Neuronal stem cell (in vitro differentiated cells): ENCODE measurements around the gene RAP1GAP2.
A peak's percentile ranks its signal among the peaks of the same experiment; 100 is the strongest.

ENCODE experiments used
- DNase-seq: peaks from one replicate; pipeline ENCODE4 v3.0.0-alpha.2; 2013; ENCODE audit warnings: low spot score
- H2AFZ ChIP-seq: one replicate; pipeline ENCODE4 v1.6.1; 2013; ENCODE audit warnings: mild to moderate bottlenecking, low read length, inconsistent platforms
- H2AK5ac ChIP-seq: 2 replicates; pipeline ENCODE4 v1.6.1; 2013; ENCODE audit warnings: low read depth, mild to moderate bottlenecking, inconsistent platforms, low read length, moderate library complexity, mixed read lengths
- H2BK120ac ChIP-seq: 2 replicates; pipeline ENCODE4 v1.6.1; 2013; ENCODE audit warnings: low read depth, mild to moderate bottlenecking, inconsistent platforms, low read length, moderate library complexity, mixed read lengths
- H2BK12ac ChIP-seq: one replicate; pipeline ENCODE4 v1.6.1; 2013; ENCODE audit warnings: low read length, inconsistent platforms
- H2BK15ac ChIP-seq: 2 replicates; pipeline ENCODE4 v1.6.1; 2013; ENCODE audit warnings: mild to moderate bottlenecking, low read length, inconsistent platforms, mixed read lengths
- H2BK5ac ChIP-seq: one replicate; pipeline ENCODE4 v1.6.1; 2013; ENCODE audit warnings: inconsistent platforms, mild to moderate bottlenecking, low read length, moderate library complexity
- H3K14ac ChIP-seq: one replicate; pipeline ENCODE4 v1.6.1; 2013; ENCODE audit warnings: low read length, inconsistent platforms
- H3K18ac ChIP-seq: 2 replicates; pipeline ENCODE4 v1.6.1; 2013; ENCODE audit warnings: low read length, inconsistent platforms
- H3K23ac ChIP-seq: 2 replicates; pipeline ENCODE4 v1.6.1; 2013; ENCODE audit warnings: low read depth, mild to moderate bottlenecking, mixed read lengths, low read length, inconsistent platforms; ENCODE audit not compliant: poor library complexity
- H3K27ac ChIP-seq: replicated peaks from 3 replicates; pipeline ENCODE4 v1.5.1; 2013; ENCODE audit warnings: low read length, inconsistent platforms
- H3K27me3 ChIP-seq, 3 experiments: 2 replicates each; pipeline ENCODE4 v1.6.1; 2013; ENCODE audit warnings: low read length in 3 of 3, mild to moderate bottlenecking in 2 of 3, inconsistent platforms in 1 of 3, low read depth in 1 of 3, mixed read lengths in 1 of 3, moderate library complexity in 1 of 3; ENCODE audit not compliant: control insufficient read depth in 3 of 3, insufficient read depth in 3 of 3
- H3K36me3 ChIP-seq, 2 donors: replicated peaks in 1 of 2; 2 replicates each; pipeline ENCODE4 v1.6.1; 2013; ENCODE audit warnings: low read length in 2 of 2; ENCODE audit not compliant: control insufficient read depth in 2 of 2, insufficient read depth in 2 of 2
- H3K4ac ChIP-seq: 2 replicates; pipeline ENCODE4 v1.6.1; 2013; ENCODE audit warnings: inconsistent platforms, mild to moderate bottlenecking, low read length, moderate library complexity
- H3K4me1 ChIP-seq, 2 donors: 1 replicate in 1 of 2; 2 replicates in 1 of 2; pipeline ENCODE4 v1.6.1; 2013; ENCODE audit warnings: low read length in 2 of 2, low read depth in 1 of 2; ENCODE audit not compliant: control insufficient read depth in 2 of 2, insufficient read depth in 1 of 2
- H3K4me2 ChIP-seq: one replicate; pipeline ENCODE4 v1.6.1; 2013; ENCODE audit warnings: mild to moderate bottlenecking, low read length, inconsistent platforms; ENCODE audit not compliant: insufficient read depth, poor library complexity, severe bottlenecking
- H3K4me3 ChIP-seq, 2 donors: 2 replicates each; pipeline ENCODE4 v1.5.1; 2013; ENCODE audit warnings: low read length in 2 of 2, mild to moderate bottlenecking in 2 of 2, inconsistent platforms in 1 of 2, moderate library complexity in 1 of 2
- H3K79me1 ChIP-seq: one replicate; pipeline ENCODE4 v1.6.1; 2013; ENCODE audit warnings: low read depth, mild to moderate bottlenecking, inconsistent platforms, low read length, moderate library complexity
- H3K9ac ChIP-seq: one replicate; pipeline ENCODE4 v1.6.1; 2013; ENCODE audit warnings: mild to moderate bottlenecking, low read depth, low read length, inconsistent platforms; ENCODE audit not compliant: poor library complexity
- H3K9me3 ChIP-seq, 2 donors: replicated peaks in 1 of 2; 2 replicates each; pipeline versions ENCODE3 to v1.6.1; 2013; ENCODE audit warnings: low read length in 2 of 2, mild to moderate bottlenecking in 2 of 2, inconsistent platforms in 1 of 2, low read depth in 1 of 2, mixed read lengths in 1 of 2, moderate library complexity in 1 of 2; ENCODE audit not compliant: control insufficient read depth in 2 of 2, insufficient read depth in 1 of 2
- H4K8ac ChIP-seq: one replicate; pipeline ENCODE4 v1.6.1; 2013; ENCODE audit warnings: low read depth, mild to moderate bottlenecking, inconsistent platforms, low read length, moderate library complexity
- H4K91ac ChIP-seq: one replicate; pipeline ENCODE4 v1.6.1; 2013; ENCODE audit warnings: low read length, low read depth, mild to moderate bottlenecking, inconsistent platforms; ENCODE audit not compliant: poor library complexity
- WGBS, 2 donors: extraction: QIAGEN DNeasy Blood & Tissue Kit; methylation state at CpG; one replicate each; pipeline ENCODE4 v1.1.7; 2013; ENCODE audit warnings: missing lambda C conversion rate in 2 of 2, mixed read lengths in 1 of 2; ENCODE audit not compliant: insufficient read length in 2 of 2, insufficient replicate concordance in 1 of 2; ENCODE audit errors: extremely low coverage in 2 of 2; 5-methylcytosine and 5-hydroxymethylcytosine counted together

RAP1GAP2 gene

DNA sequence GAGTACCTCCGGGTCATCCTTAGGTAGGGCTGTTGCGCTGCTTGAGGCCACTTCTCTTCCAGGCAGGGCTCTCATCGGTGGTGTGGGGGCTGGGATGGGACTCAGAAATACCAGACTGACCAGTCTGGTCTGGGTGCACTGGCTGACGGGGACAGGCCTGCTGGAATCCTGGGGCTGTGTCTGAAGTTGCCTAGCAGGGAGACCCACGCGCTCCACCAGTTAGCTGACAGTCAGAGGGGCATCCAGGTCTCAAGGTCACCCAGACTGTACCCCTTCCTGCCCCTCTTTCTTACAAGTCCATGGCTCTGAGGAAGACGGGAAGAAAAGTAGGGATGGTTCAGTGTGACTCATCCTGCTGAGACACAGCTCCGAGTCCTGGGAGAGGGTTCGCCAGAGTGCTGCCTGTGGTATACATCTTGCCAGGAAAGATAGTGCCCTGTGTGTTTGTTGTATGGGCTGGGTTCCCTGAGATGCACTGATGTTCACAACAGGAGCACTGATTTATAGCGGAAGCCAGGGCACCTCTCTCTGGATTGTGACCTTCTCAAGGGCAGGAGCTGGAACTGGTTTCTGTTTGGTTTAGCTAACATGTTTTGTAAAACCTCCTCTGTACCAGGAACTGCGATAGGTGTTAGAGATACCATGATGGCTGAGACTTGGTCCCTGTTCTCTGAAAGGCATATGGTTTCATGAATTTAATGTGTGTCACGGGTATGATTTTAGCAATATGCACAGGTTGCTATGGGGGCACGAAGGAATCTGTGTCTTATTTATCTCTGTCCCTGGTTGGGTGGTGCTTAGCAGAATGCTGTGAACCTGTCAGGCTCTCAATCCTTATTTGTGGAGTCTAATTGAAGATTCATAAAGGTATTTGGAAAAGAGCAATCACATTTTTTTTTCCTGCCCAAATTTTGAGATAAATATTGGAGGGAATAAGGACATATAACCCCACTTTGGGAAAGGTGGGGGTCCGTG is 169.7 kb downstream of the RAP1GAP2 start:
- Histone ChIP-seq H2BK5ac (no peak overlapping the region), H4K8ac (no peak overlapping the region), H2BK120ac (no peak overlapping the region), H2BK12ac (peak overlapping the region; percentile 7), H3K9me3 (no peaks in the 10 kb centered on the region), H3K4ac (no peak overlapping the region), H3K4me1 (peaks cover 0 to 9% of the 10 kb centered on the region in 2 donors), H3K9ac (no peak overlapping the region), H3K4me3 (peak overlapping the region in 1 of 2 donors; percentile 56), H3K18ac (peak overlapping the region; percentile 21), H3K4me2 (no peak overlapping the region), H2BK15ac (no peak overlapping the region), H3K36me3 (no peaks in the 10 kb centered on the region), H2AFZ (no peak overlapping the region), H3K14ac (no peak overlapping the region), H4K91ac (no peak overlapping the region), H2AK5ac (peak overlapping the region; percentile 13), H3K79me1 (no peaks in the 10 kb centered on the region), H3K27ac (no peak overlapping the region), H3K27me3 (no peaks in the 10 kb centered on the region), H3K23ac (no peak overlapping the region)
- no peak for DNase-seq
- no CpG with 5 or more reads among the region's 14 CpGs for WGBS, 2 donors

DNA sequence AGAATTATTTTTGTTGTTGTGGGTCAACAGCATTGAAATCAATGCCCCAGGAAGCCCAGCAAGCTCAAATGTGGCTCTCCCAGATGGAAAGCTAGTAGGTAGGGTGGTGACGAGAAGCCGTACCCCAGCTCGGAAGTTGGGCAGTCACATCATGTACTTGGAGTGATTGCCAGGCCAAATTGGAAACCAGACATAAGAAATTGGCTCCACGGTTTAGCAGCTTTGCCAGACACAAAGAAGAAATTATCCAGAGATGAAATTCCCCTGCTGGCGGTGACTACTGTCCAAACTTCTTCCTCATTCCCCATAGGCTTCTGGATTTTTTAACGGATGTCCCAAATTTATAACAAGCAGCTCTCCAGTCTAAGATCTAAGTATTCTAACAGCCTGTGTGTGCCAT is 171.3 kb downstream of the RAP1GAP2 start:
- Histone ChIP-seq H2AFZ (no peak overlapping the region), H3K4me3 (no peak overlapping the region), H3K9me3 (no peaks in the 10 kb centered on the region), H3K9ac (no peak overlapping the region), H2AK5ac (no peak overlapping the region), H3K4ac (no peak overlapping the region), H3K4me1 (peaks cover 0 to 9% of the 10 kb centered on the region in 2 donors), H3K14ac (no peak overlapping the region), H3K18ac (no peak overlapping the region), H2BK120ac (no peak overlapping the region), H3K27me3 (no peaks in the 10 kb centered on the region), H3K27ac (no peak overlapping the region), H3K79me1 (no peaks in the 10 kb centered on the region), H3K23ac (no peak overlapping the region), H3K4me2 (no peak overlapping the region), H4K8ac (no peak overlapping the region), H4K91ac (no peak overlapping the region), H2BK5ac (no peak overlapping the region), H2BK12ac (no peak overlapping the region), H2BK15ac (no peak overlapping the region), H3K36me3 (no peaks in the 10 kb centered on the region)
- DNase-seq = no peak
- whole genome bisulfite sequencing, 2 donors = no CpG with 5 or more reads among the region's 6 CpGs

DNA sequence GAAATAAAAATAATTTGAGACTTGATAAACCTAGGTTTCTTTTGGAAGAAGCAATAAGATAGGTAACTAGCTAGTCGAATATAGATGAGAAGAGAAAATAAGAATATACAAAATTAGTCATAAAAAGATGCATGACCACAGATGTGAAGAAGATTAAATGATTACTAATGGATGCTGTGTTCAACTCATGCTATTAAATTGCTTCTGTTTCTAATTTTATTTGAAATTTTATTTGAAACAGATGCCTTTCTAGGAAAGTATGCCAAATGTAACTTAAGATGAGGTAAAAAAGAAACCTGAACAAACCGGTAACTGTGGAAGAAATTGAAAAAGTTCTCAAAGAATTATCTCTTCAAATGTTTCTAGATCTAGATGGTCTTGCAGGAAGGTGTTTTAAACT is 175.6 kb downstream of the RAP1GAP2 start:
- no peak overlapping the region for H2AFZ ChIP-seq
- no peaks in the 10 kb centered on the region for H3K9me3 ChIP-seq

DNA sequence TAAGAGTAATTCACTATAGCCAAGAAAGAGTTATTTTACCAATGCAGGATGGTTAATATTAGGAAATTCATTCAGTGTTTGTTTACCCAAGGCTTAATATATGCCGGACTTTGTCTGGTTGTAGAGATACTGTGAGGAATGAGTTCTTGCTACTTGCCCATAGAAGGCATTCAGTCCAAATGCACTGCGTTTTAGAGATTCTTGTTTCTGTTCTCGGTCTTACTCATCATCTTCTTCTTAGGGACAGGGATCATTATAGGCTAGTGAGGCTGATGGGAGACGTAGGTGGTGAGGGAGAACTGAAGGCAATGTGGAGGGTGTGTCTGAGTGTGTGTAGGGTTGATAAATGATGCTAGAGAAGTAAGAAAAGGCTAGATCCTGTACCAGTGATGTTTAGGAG is 176.5 kb downstream of the RAP1GAP2 start:
- no peak overlapping the region for H3K9ac ChIP-seq
- H4K8ac ChIP-seq = no peak overlapping the region
- H2AFZ ChIP-seq = no peak overlapping the region
- H3K27me3 ChIP-seq = no peaks in the 10 kb centered on the region
- no peaks in the 10 kb centered on the region for H3K79me1 ChIP-seq
- no peaks in the 10 kb centered on the region for H3K4me1 ChIP-seq
- no peak overlapping the region for H3K23ac ChIP-seq
- H2BK120ac ChIP-seq = no peak overlapping the region
- H2BK12ac ChIP-seq = no peak overlapping the region
- no peak overlapping the region for H3K18ac ChIP-seq
- H3K4me2 ChIP-seq = no peak overlapping the region
- no peak overlapping the region for H2BK5ac ChIP-seq
- H3K4ac ChIP-seq = no peak overlapping the region
- DNase-seq = no peak
- WGBS, 2 donors = no CpG with 5 or more reads among the region's 4 CpGs
- no peak overlapping the region for H3K4me3 ChIP-seq
- no peaks in the 10 kb centered on the region for H3K36me3 ChIP-seq
- no peak overlapping the region for H4K91ac ChIP-seq
- H2AK5ac ChIP-seq = no peak overlapping the region
- no peaks in the 10 kb centered on the region for H3K9me3 ChIP-seq
- no peak overlapping the region for H3K14ac ChIP-seq
- H3K27ac ChIP-seq = no peak overlapping the region
- H2BK15ac ChIP-seq = no peak overlapping the region

More for the DNA sequence above, 175.6 kb downstream of the RAP1GAP2 start:
- H2BK12ac ChIP-seq = no peak overlapping the region
- H3K79me1 ChIP-seq = no peaks in the 10 kb centered on the region
- H4K91ac ChIP-seq = no peak overlapping the region
- no peaks in the 10 kb centered on the region for H3K36me3 ChIP-seq
- H3K9ac ChIP-seq = no peak overlapping the region
- H3K23ac ChIP-seq = no peak overlapping the region
- H3K18ac ChIP-seq = no peak overlapping the region
- no peak overlapping the region for H3K4me3 ChIP-seq
- no peak overlapping the region for H3K4ac ChIP-seq
- no peak overlapping the region for H3K14ac ChIP-seq
- H3K27ac ChIP-seq = no peak overlapping the region
- no CpG with 5 or more reads among the region's 2 CpGs for WGBS, 2 donors
- no peak overlapping the region for H2AK5ac ChIP-seq
- no peak overlapping the region for H2BK5ac ChIP-seq
- H4K8ac ChIP-seq = no peak overlapping the region
- no peak overlapping the region for H2BK120ac ChIP-seq
- H3K27me3 ChIP-seq = no peaks in the 10 kb centered on the region
- H3K4me2 ChIP-seq = no peak overlapping the region
- H2BK15ac ChIP-seq = no peak overlapping the region
- no peaks in the 10 kb centered on the region for H3K4me1 ChIP-seq
- no peak for DNase-seq
